ENCODE results near the gene KCNK10.

- TF ChIP-seq, protein P1, sequence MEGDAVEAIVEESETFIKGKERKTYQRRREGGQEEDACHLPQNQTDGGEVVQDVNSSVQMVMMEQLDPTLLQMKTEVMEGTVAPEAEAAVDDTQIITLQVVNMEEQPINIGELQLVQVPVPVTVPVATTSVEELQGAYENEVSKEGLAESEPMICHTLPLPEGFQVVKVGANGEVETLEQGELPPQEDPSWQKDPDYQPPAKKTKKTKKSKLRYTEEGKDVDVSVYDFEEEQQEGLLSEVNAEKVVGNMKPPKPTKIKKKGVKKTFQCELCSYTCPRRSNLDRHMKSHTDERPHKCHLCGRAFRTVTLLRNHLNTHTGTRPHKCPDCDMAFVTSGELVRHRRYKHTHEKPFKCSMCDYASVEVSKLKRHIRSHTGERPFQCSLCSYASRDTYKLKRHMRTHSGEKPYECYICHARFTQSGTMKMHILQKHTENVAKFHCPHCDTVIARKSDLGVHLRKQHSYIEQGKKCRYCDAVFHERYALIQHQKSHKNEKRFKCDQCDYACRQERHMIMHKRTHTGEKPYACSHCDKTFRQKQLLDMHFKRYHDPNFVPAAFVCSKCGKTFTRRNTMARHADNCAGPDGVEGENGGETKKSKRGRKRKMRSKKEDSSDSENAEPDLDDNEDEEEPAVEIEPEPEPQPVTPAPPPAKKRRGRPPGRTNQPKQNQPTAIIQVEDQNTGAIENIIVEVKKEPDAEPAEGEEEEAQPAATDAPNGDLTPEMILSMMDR (IDR thresholded peaks at IDR 0.05): no peak
- TF ChIP-seq POLR2A (IDR thresholded peaks at IDR 0.05) (no peak), POLR2AphosphoS5 (IDR thresholded peaks at IDR 0.05) (no peak)
These were observed 168.1 kb downstream of the KCNK10 start for GRCh38 chr14:88154926-88155325.

All from sigmoid colon (tissue), 4 donors.